HG03135 (cell line): ENCODE data around the gene CERS6.

Experiments
- ATAC-seq: cut with Tn5 transposase; IDR thresholded peaks from one replicate; pipeline ENCODE4 v1.9.1; 2021; ENCODE audit warnings: mild to moderate bottlenecking, moderate library complexity; ENCODE audit not compliant: unreplicated experiment

Gene CERS6

GRCh38 chr2:168441214-168441872 is 14.7 kb upstream of the CERS6 start:
- ATAC-seq, result no peak

GRCh38 chr2:168443818-168444217 is 12.3 kb upstream of the CERS6 start:
- no peak for ATAC-seq

DNA sequence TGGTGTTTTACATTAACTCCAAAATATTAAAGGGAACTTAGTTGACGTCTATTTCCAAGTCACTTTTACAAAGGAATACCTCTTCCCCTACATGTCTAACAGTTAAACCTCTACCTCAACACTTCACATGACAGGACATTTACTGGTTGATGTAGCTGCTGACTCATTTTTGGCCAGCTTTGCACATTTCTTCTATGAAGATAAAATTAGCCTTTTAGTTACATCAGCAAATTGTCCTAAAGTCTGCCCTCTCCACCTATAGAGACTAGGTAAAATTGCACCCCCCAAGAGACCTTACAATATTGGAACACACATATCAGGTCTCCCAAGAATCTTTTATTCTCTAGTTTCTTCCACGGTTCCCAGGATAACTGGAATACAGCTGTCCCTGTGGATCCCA is 10.1 kb upstream of the CERS6 start:
- no peak for ATAC-seq

GRCh38 chr2:168448980-168449379 is 7.1 kb upstream of the CERS6 start:
- ATAC-seq, result no peak

DNA sequence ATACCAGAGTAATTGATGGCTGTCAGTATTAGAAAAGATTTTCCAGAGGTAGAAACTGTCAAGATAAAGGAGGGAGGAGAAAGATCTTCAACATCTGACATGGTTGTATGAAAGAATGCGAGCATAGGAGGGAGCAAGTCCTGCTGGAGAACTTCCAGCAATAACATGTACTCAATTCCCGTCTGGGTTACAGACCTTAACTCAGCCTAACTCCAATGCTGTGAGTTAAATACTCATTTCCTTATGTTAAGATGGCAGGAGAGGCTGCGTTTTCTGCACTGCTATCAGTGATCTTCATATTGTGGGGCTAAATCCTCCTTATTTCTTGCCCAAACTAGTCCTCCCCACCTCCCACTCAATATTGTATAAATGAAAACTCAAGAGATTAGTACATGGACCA is 6.7 kb upstream of the CERS6 start:
- no peak for ATAC-seq

- no peak for ATAC-seq
These were observed 5.9 kb upstream of the CERS6 start for GRCh38 chr2:168450171-168450570.

DNA sequence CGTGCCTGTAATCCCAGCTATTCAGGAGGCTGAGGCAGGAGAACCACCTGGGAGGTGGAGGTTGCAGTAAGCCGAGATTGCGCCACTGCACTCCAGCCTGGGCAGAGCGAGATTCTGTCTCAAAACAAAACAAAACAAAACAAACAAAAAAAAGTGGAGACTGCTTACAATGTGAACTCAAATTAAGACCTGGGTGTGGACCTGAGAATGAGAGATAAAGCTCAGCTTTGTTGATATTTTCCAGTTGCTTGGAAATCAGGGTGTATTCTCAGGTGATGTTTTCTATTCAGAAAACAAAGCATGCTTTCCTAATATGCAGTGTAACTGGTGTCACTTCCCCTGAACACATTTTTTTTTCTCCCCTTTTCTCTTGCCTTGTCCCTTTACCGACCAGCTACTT is 5.3 kb upstream of the CERS6 start:
- no peak for ATAC-seq

GRCh38 chr2:168452781-168453180 is 3.3 kb upstream of the CERS6 start:
- no peak for ATAC-seq

GRCh38 chr2:168453404-168453803 is 2.7 kb upstream of the CERS6 start:
- no peak for ATAC-seq

DNA sequence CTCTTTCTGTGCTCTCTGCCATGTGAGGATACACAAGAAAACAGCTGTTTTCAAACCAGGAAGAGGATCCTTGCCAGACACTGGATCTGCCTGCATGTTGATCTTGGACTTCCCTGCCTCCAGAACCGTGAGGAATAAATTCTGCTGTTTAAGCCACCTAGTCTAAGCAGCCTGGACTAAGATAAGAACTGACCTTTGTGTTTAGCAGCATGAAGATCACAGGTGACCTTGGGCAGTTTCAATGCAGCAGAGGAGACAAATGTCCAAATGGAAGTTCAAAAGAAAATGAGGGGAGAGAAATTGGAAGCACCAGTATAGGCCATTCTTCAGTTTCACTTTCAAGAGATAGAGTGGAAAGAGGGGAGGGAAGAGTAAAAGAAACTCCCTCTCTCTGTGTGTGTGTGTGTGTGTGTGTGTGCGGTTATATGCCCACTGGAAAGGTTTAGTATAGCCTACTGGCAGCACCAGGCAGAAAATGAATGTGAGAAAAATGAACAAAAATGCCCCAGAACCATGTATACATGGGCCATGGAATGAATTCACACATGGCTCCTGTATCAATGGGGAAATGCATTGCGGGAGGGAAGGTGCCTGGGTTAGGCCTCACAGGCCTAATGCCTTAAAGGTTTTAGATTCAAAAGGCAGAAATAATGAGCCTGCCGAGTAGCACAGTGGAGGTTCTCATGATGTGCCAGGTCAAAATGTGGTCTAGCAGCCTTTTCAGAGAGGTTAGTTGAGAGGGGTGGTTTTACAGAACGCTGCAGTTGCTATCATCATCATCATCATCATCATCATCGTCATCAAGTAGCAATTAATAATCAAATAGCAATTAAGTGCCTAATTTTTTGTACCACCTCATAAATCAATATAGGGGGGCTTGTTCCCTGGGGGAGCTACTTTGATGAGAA is 1.1 kb upstream of the CERS6 start:
- ATAC-seq, result no peak

DNA sequence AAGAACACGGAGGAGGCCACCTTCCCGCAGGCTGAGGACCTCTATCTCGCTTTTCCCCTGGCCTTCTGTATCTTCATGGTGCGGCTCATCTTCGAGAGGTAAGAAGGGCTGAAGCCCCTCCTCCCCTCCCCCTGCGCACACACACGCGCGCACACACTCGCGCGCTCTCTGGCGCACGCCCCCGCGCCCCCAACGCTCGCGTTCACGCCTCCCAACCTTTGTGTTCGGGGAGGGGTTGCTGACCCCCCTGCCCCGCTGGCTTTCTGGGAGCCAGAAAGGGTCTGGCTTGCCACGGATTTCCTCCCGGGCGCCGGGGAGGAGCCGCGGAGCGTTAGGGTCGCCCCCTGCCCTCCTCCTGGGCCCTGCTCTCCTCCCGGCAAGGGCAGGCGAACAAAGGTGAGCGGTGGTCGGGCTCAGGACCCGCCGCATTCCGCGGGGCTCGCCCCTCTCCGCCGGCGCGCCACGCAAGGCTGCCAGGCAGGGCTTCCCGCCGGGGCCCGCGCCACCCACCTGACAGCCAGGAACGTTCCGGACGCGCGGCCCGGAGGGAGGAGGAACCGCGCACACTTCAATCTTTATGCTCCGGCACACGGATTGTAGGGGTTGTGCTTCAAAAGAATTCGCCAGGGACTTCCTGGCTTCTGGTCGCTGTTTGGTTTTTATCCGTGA is 583 bp downstream of the CERS6 start:
- ATAC-seq, result peak; percentile 35

DNA sequence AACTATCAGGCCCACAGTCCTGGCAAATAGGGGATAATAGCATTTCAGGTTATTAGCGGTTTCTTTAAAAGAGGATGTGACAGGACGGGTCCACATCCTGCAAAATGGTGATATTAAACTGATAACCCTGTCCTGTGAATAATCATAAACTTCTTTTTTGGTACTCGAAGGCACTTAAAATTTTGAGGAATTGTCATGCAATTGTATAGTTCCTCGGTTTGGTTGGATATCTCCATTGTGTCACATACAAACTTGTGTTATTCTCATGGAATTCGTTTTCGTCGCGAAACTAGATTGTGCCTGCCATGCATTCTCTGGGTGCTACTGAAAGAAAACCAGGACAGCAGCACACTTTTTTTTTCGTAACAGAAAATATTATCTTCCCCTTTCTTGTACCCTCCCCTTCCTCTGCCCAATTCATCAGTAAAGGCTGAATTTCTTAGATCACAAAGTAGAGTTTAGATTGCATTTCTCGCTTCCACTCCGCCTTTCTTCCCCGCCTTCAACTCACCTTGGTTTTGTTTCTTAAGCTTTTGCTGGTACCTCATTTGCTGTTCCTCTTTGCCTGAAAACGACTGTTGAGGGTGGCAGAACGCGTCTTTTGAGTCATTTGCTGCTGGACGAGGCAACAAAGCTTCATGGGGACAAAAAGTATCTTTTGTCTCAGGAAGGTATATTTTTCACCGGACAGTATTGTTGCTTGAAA is 1.3 kb downstream of the CERS6 start:
- no peak for ATAC-seq

DNA sequence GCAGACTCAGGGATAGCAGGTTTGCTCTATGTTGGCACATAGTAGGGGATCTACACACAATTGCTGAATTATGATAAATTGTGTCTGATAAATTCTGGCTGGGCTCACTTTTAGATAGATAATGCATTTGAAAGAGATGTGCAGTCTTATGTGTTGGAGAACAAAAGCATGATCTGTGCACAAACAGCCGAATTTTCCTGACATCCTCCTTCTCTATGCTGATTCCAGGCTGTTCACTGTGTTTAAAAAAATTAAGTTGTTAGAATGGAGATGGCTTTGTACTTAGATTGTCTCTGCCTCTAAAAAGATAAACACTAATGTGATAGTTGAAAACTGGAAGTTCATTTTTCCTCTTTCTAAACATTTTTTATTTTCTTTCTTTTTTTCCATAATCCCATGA is 2.1 kb downstream of the CERS6 start:
- no peak for ATAC-seq

DNA sequence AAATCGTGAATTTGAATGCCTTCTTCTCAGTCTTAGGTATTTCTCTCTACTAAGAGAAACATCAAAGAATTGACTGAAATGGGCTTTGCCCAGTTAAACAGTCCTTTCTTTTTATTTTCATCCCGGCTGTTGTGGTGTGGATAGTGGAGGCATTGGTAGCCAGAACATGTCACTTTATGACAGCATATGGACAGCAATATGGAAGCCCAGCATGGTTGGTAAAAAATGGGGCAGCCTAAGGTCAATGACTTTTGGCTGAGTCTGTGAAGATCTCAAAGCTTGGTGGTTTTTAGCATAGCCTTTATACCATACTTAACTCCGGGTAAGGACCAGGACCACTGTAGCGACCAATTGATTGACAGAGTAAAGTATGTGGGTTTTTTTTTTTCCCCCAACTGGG is 3.2 kb downstream of the CERS6 start:
- ATAC-seq, result no peak

- no peak for ATAC-seq
These were observed 4.5 kb downstream of the CERS6 start for GRCh38 chr2:168460571-168460970.

DNA sequence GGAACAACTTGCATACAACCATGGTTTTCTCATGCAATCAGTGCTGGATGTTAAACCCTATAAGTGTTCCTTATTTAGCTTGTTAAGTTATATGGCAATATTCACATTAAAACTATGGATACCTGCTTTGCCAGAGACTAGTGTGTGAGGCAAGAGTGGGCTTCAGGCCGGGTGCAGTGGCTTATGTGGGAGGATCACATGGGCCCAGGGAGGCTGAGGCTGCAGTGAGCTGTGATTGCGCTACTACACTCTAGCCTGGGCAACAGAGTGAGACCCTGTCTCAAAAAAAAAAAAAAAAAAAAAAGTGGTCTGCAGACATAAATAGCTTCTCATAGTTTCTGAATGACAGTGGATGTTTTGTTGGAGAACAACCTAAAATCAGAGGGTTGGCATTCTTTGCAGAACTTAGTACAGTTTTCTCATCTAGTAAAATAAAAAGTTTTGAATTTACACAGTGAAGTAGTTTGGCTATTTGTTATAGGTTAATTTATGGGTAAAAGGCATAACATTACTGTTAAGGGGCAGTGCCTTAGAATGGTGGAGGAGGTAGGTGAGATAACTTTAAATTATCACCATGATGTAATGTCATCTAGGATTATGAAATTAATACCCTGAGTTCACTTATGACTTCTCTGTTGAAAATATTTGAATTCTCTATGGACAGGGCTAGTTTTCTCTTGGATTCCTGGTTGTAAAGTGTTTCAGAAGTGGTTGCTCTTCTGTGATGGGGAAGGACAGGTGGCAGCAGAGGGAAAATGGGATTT is 5.3 kb downstream of the CERS6 start:
- no peak for ATAC-seq

DNA sequence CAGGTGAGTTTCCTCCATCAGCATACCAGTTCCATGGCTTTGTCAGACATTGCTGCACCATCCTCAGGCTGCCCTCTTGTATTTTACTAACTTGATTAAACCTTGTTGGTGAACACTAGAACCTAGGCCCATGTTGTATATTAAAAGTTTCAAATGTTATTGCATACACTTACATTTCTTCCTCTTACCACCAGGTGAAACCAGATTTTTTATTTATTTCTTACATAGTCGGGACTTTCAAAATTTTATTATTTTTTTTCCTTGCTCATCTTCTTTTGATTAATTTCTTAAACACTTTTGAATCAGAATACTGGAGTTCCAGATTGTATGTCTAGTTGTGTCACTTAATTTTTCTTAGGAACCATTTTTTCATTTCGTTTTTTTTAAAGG is 5.9 kb downstream of the CERS6 start:
- no peak for ATAC-seq

GRCh38 chr2:168462543-168463045 is 6.5 kb downstream of the CERS6 start:
- ATAC-seq, result no peak

DNA sequence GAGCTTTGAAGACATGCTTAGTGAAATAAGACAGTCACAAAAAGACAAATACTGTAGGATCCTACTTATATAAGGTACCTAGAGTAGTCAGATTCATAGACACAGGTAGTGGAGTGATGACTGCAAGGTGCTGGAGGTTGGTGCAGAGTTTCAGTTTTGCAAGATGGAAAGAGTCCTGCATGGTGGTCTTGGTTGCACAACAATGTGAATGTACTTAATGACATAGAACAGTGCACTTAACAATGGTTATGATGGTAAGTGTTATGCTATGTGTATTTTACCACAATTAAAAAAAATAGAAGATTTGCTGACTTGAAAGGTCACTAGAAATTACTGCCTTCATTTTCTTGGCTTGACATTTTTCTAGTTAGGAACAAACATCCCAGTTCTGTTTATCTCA is 9.5 kb downstream of the CERS6 start:
- no peak for ATAC-seq

DNA sequence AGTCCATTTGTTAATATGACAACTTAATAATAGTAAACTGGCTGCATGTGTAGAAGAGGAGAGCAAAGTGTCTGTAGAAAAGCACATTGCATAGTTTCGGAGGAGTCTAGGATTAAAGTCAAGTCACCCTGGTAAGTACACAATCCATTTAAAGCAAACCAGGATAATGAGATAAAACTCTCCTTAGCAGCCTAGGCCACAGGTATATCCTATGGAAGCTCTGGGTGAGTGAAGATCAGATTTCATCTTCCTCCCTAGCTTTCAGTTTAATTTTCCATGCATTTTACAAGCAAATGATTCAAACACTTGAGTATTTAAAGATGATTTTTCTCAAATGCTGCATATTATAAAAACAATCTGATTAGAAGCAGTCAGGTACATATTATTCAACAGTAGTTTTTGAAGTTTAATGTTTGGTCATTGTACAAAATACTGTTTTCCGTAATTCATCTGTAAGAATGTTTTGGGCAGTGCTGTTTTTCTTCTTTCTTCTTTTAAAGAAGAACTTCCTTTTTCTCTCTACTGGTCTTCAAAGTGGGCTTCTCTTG is 10.2 kb downstream of the CERS6 start:
- no peak for ATAC-seq
